HCT116 (cell line): ENCODE results near the gene GRK2.

Experiments
- YY1 ChIP-seq: IDR thresholded peaks from 2 replicates; pipeline ENCODE4 v1.6.1; 2011; ENCODE audit warnings: low read length, low read depth, moderate library complexity, mild to moderate bottlenecking; ENCODE audit not compliant: insufficient replicate concordance; ENCODE audit errors: extremely low read depth
- ZNF274 ChIP-seq: fragments of 200-500 bp; sonication (Bioruptor generic); IDR thresholded peaks from 2 replicates; pipeline ENCODE4 v1.6.1; 2014; ENCODE audit warnings: mild to moderate bottlenecking, low read depth, low read length, inconsistent platforms
- TF ChIP-seq, protein P1 (sequence below): IDR thresholded peaks from 2 replicates; pipeline ENCODE4 v1.6.1; 2012; ENCODE audit warnings: low read depth

DNA sequence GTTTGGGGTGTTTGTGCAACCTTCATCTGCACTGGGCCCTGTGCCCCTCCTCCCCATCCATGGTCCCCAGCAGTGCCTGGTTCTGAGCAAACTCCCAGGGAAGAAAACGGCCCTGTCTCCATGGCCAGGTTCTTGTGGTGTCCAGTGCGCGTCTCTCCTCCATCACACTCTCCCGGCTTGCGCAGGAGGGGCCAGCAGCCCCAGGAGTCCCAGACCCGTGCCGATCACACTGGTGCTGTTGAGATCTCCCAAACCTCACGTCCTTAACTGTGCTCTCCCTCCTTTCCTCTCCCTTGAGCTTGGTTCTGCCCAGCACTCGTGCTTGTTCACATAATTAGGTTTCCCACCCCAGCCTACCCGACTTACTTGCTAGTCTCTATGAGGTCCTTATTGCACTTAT, 10.9 kb upstream of the GRK2 start:
- TF ChIP-seq YY1 = no peak
- TF ChIP-seq, protein P1, sequence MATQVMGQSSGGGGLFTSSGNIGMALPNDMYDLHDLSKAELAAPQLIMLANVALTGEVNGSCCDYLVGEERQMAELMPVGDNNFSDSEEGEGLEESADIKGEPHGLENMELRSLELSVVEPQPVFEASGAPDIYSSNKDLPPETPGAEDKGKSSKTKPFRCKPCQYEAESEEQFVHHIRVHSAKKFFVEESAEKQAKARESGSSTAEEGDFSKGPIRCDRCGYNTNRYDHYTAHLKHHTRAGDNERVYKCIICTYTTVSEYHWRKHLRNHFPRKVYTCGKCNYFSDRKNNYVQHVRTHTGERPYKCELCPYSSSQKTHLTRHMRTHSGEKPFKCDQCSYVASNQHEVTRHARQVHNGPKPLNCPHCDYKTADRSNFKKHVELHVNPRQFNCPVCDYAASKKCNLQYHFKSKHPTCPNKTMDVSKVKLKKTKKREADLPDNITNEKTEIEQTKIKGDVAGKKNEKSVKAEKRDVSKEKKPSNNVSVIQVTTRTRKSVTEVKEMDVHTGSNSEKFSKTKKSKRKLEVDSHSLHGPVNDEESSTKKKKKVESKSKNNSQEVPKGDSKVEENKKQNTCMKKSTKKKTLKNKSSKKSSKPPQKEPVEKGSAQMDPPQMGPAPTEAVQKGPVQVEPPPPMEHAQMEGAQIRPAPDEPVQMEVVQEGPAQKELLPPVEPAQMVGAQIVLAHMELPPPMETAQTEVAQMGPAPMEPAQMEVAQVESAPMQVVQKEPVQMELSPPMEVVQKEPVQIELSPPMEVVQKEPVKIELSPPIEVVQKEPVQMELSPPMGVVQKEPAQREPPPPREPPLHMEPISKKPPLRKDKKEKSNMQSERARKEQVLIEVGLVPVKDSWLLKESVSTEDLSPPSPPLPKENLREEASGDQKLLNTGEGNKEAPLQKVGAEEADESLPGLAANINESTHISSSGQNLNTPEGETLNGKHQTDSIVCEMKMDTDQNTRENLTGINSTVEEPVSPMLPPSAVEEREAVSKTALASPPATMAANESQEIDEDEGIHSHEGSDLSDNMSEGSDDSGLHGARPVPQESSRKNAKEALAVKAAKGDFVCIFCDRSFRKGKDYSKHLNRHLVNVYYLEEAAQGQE = no peak
- no peak for TF ChIP-seq ZNF274
